HEK293 (cell line): ENCODE results near the gene ATF5.

Source experiments
- CTCF ChIA-PET: fragments of 350-600 bp; formaldehyde crosslinking; extraction: SDS; loops from one replicate; lab custom pipeline; 2021; ENCODE audit warnings: antibody characterized with exemption; lab: Yijun Ruan, JAX
- POLR2A ChIA-PET: fragments of 300-600 bp; formaldehyde crosslinking; extraction: SDS; loops from one replicate; lab custom pipeline; 2020; ENCODE audit warnings: antibody characterized with exemption, inconsistent platforms; lab: Yijun Ruan, JAX
- H3K27ac ChIP-seq: fragments of 200-500 bp; sonication (Bioruptor generic); 2 replicates; pipeline ENCODE4 v1.5.1; 2014; ENCODE audit warnings: low read depth, low read length, control low read depth, inconsistent platforms; ENCODE audit errors: extremely low read depth
- H3K36me3 ChIP-seq, 2 experiments: fragments of 200-500 bp in 1 of 2; sonication (Bioruptor generic) in 1 of 2; 1 replicate in 1 of 2; 2 replicates in 1 of 2; pipeline ENCODE4 v1.5.1; 2014 to 2017; ENCODE audit warnings: inconsistent platforms in 2 of 2, low read length in 2 of 2; ENCODE audit not compliant: control insufficient read depth in 2 of 2, insufficient read depth in 1 of 2
- H3K4me1 ChIP-seq: fragments of 200-500 bp; sonication (Bioruptor generic); 2 replicates; pipeline ENCODE4 v1.5.1; 2014; ENCODE audit warnings: mild to moderate bottlenecking, low read length, inconsistent platforms; ENCODE audit not compliant: control insufficient read depth, insufficient read depth
- H3K4me3 ChIP-seq: 2 replicates; pipeline ENCODE4 v1.5.1; 2011; ENCODE audit warnings: low read depth, mild to moderate bottlenecking, control low read depth, low read length, moderate library complexity
- H3K9me3 ChIP-seq: fragments of 200-500 bp; sonication (Bioruptor generic); 2 replicates; pipeline ENCODE4 v1.5.1; 2014; ENCODE audit warnings: low read depth, low read length, inconsistent platforms; ENCODE audit not compliant: control insufficient read depth, insufficient read depth
- PRDM1 ChIP-seq: fragments of 450-650 bp; formaldehyde crosslinking; IDR thresholded peaks from 2 replicates; pipeline ENCODE4; 2016; ENCODE audit warnings: missing biosample characterization, missing genetic modification characterization
- SETDB1 ChIP-seq: IDR thresholded peaks from one replicate; pipeline ENCODE4 v1.6.1; 2017; ENCODE audit warnings: mild to moderate bottlenecking, low read length, moderate library complexity, mixed read lengths; ENCODE audit not compliant: insufficient read length
- TRIM28 ChIP-seq: IDR thresholded peaks from 2 replicates; pipeline ENCODE4 v1.6.1; 2011; ENCODE audit warnings: low read length, control low read depth, borderline replicate concordance
- ZNF10 ChIP-seq: fragments of 450-650 bp; formaldehyde crosslinking; IDR thresholded peaks from 2 replicates; pipeline ENCODE4 v1.5.1; 2017; ENCODE audit warnings: missing biosample characterization, missing genetic modification characterization
- ZNF121 ChIP-seq: fragments of 450-650 bp; formaldehyde crosslinking; IDR thresholded peaks from 2 replicates; pipeline ENCODE4 v1.5.1; 2016; ENCODE audit warnings: missing biosample characterization, missing genetic modification characterization
- ZNF184 ChIP-seq: fragments of 450-650 bp; IDR thresholded peaks from 2 replicates; pipeline ENCODE4 v1.5.1; 2018; ENCODE audit warnings: missing biosample characterization, mild to moderate bottlenecking, missing genetic modification characterization
- ZNF214 ChIP-seq: fragments of 450-650 bp; formaldehyde crosslinking; IDR thresholded peaks from 2 replicates; pipeline ENCODE4 v1.5.1; 2017; ENCODE audit warnings: missing biosample characterization, mild to moderate bottlenecking, missing genetic modification characterization, borderline replicate concordance
- ZNF223 ChIP-seq: fragments of 450-650 bp; formaldehyde crosslinking; IDR thresholded peaks from 2 replicates; pipeline ENCODE4 v1.5.1; 2016; ENCODE audit warnings: missing biosample characterization, missing genetic modification characterization
- ZNF302 ChIP-seq: fragments of 450-650 bp; formaldehyde crosslinking; IDR thresholded peaks from 2 replicates; pipeline ENCODE4 v1.5.1; 2016; ENCODE audit warnings: missing biosample characterization, missing genetic modification characterization, low read depth
- ZNF416 ChIP-seq: fragments of 450-650 bp; formaldehyde crosslinking; IDR thresholded peaks from 2 replicates; pipeline ENCODE4 v1.5.1; 2016; ENCODE audit warnings: missing biosample characterization, missing genetic modification characterization
- ZNF514 ChIP-seq: fragments of 450-650 bp; formaldehyde crosslinking; IDR thresholded peaks from 2 replicates; pipeline ENCODE4 v1.5.1; 2016; ENCODE audit warnings: missing biosample characterization, missing genetic modification characterization
- ZNF596 ChIP-seq: fragments of 450-650 bp; IDR thresholded peaks from 2 replicates; pipeline ENCODE4 v1.5.0; 2018; ENCODE audit warnings: missing biosample characterization, mild to moderate bottlenecking, missing genetic modification characterization, moderate library complexity
- ZSCAN16 ChIP-seq: fragments of 450-650 bp; formaldehyde crosslinking; IDR thresholded peaks from 2 replicates; pipeline ENCODE4 v1.5.1; 2016; ENCODE audit warnings: missing biosample characterization, missing genetic modification characterization
- TF ChIP-seq, protein P1 (sequence below): fragments of 450-650 bp; formaldehyde crosslinking; IDR thresholded peaks from 2 replicates; pipeline ENCODE4 v1.5.1; 2017; ENCODE audit warnings: missing biosample characterization, missing genetic modification characterization
- TF ChIP-seq, protein P2 (sequence below): fragments of 450-650 bp; formaldehyde crosslinking; IDR thresholded peaks from 2 replicates; pipeline ENCODE4 v1.5.1; 2016; ENCODE audit warnings: missing biosample characterization, missing genetic modification characterization

ATF5 gene

DNA sequence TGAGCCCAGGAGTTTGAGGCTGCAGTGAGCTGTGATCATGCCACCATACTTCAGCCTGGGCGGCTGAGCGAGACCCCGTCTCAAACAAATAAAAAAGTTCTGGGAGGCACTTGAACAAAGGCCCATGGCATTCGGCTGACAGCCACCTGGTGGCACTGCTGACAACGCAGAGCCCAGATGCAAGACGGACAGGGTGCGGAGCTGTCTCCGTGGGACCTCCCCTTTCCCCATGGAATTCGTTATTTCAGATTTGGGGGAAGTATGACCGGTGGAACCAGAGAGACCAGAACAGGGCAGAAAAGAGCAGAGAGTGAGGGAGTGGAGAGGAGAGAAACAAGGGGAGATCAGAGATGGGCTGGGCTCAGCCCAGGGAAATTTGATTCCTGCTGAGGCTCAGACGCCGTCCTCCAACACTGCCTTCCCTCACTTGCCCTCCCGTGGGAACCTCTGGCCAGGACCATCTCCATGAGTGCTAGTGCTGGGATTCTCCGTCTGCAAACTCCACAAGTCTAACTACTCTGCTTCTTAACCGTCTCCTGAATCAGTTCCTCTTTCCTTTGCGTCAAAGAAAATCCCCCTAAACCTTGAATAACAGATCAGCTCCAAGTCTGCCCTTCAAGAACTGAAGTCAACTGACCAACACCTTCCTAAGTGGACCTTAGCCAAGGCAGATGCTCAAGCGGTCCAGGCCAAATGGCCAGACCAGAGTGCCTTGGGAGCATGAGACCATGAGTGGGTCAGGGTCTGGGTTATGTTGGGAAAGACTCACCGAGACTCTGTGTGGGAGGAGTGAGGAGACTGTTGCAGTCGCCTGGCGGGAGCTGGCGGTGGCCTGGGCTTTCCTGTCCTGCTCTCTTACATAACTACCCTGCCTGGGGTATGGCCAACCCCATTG is 11.9 kb upstream of the ATF5 start (continued):
- TF ChIP-seq, protein P1, sequence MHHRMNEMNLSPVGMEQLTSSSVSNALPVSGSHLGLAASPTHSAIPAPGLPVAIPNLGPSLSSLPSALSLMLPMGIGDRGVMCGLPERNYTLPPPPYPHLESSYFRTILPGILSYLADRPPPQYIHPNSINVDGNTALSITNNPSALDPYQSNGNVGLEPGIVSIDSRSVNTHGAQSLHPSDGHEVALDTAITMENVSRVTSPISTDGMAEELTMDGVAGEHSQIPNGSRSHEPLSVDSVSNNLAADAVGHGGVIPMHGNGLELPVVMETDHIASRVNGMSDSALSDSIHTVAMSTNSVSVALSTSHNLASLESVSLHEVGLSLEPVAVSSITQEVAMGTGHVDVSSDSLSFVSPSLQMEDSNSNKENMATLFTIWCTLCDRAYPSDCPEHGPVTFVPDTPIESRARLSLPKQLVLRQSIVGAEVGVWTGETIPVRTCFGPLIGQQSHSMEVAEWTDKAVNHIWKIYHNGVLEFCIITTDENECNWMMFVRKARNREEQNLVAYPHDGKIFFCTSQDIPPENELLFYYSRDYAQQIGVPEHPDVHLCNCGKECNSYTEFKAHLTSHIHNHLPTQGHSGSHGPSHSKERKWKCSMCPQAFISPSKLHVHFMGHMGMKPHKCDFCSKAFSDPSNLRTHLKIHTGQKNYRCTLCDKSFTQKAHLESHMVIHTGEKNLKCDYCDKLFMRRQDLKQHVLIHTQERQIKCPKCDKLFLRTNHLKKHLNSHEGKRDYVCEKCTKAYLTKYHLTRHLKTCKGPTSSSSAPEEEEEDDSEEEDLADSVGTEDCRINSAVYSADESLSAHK = no peak

DNA sequence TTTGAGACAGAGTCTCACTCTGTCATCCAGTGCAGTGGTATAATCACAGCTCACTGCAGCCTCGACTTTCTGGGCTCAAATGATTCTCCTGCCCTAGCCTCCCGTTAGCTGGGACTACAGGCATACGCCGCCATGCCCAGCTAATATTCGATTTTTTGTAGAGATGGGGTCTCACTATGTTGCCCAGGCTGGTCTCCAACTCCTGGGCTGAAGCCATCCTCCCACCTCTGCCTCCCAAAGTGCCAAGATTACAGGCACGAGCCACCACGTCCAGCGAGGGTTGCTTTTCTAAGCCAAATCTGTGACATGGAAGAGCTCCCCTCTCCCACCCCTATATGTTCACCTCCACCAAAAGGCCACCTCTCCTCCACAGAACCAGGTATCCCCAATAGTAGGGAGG is 10.9 kb upstream of the ATF5 start:
- H3K36me3 ChIP-seq = peaks cover 48 to 84% of the 10 kb centered on the region in 2 experiments; a peak in 2 of 3 replicates
- H3K4me3 ChIP-seq = no peak overlapping the region
- CTCF ChIA-PET = interaction anchor here (0.6 to 1.6 kb wide), 5 partner anchors 20 to 70 kb away, joined by 3 to 6 read pairs (median 4); no protein-coding TSS in a partner anchor
- H3K9me3 ChIP-seq = no peaks in the 10 kb centered on the region
- POLR2A ChIA-PET = interaction anchor here (2.2 to 3.3 kb wide), 2 partner anchors 11 to 41 kb away, joined by 7 to 25 read pairs; partner anchors contain the start of genes AKT1S1, ATF5, NUP62 and TBC1D17
- no peak for TF ChIP-seq TRIM28
- TF ChIP-seq ZNF121 = peak; percentile 90
- TF ChIP-seq, protein P1 = no peak
- no peak for TF ChIP-seq ZNF214 (tag by site-specific recombination)
- TF ChIP-seq ZNF416 = no peak
- TF ChIP-seq ZNF184 = no peak
- H3K27ac ChIP-seq = no peak overlapping the region
- no peaks in the 10 kb centered on the region; the same call in 1 of the 2 replicates for H3K4me1 ChIP-seq

DNA sequence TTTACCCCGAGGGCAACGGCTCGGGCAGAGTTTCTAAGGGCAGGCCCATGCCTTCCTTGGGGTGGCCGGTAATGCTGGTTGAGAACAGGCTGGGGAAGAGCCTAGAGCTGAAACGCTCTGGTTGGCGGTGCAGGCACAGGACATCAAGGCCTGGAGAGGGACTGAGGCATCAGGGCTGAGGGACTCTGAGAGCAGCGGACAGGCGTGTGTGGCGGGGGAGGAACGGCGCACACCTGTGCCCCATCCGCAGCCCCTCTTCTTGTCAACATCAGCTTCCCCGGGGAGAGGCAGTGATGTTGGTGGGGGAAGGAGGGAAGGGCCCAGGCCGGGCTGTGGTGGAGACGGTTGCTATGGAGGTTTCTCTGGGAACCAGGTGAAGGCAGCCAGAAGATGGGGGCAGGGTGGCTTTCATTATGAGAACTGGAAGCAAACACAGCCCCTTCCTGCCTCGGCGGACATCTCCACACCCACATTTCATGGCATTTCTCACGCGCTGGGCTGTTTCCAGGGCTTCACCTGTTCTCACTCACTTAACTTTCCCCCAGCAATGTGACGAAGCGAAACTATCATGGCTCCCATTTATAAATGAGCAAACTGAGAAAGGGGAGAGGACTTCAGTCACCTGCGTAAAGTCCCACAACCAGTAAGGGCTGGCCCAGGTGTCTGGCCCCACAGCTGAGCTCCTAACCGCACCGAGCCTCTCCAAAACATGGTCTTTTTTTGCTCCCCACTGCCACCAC is 8.2 kb upstream of the ATF5 start:
- ChIA-PET CTCF (interaction anchor here (0.7 kb wide), 1 partner anchor 63 kb away, joined by 3 read pairs; no protein-coding TSS in a partner anchor), POLR2A (interaction anchor here (0.7 to 3.3 kb wide), 7 partner anchors 8 to 33 kb away, joined by 3 to 25 read pairs (median 6); partner anchors contain the start of genes ATF5 and NUP62)
- no peak overlapping the region for H3K4me3 ChIP-seq
- no peaks in the 10 kb centered on the region for H3K9me3 ChIP-seq
- no peak for TF ChIP-seq ZNF514 (tag by site-specific recombination)
- TF ChIP-seq ZNF596 (tag by site-specific recombination) = no peak
- no peak for TF ChIP-seq SETDB1
- no peak for TF ChIP-seq ZNF223 (tag by site-specific recombination)
- no peak for TF ChIP-seq ZSCAN16 (tag by site-specific recombination)
- peak; percentile 40; the same call in 1 of the 2 replicates for TF ChIP-seq PRDM1 (tag by site-specific recombination)
- 0 out of 2 replicates have a peak, but pooled peaks have one; percentile 44 for TF ChIP-seq ZNF10 (tag by site-specific recombination)
- no peak for TF ChIP-seq ZNF302
- TF ChIP-seq, protein P2, sequence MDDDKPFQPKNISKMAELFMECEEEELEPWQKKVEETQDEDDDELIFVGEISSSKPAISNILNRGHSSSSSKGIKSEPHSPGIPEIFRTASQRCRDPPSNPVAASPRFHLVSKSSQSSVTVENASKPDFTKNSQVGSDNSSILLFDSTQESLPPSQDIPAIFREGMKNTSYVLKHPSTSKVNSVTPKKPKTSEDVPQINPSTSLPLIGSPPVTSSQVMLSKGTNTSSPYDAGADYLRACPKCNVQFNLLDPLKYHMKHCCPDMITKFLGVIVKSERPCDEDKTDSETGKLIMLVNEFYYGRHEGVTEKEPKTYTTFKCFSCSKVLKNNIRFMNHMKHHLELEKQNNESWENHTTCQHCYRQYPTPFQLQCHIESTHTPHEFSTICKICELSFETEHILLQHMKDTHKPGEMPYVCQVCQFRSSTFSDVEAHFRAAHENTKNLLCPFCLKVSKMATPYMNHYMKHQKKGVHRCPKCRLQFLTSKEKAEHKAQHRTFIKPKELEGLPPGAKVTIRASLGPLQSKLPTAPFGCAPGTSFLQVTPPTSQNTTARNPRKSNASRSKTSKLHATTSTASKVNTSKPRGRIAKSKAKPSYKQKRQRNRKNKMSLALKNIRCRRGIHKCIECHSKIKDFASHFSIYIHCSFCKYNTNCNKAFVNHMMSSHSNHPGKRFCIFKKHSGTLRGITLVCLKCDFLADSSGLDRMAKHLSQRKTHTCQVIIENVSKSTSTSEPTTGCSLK (tag by site-specific recombination) = no peak
- peaks cover 53 to 86% of the 10 kb centered on the region in 2 experiments for H3K36me3 ChIP-seq
- H3K4me1 ChIP-seq = no peaks in the 10 kb centered on the region; the same call in 1 of the 2 replicates
- no peak overlapping the region for H3K27ac ChIP-seq
